GM19099 (cell line): ENCODE measurements around the gene TRPM1.
A peak's percentile ranks its signal among the peaks of the same experiment; 100 is the strongest.

Experiments
- POLR2A ChIP-seq: IDR thresholded peaks from 3 replicates; pipeline ENCODE4 v1.6.1; 2011; ENCODE audit warnings: low read depth; ENCODE audit not compliant: insufficient read length; ENCODE audit errors: extremely low read depth

The TRPM1 gene

GRCh38 chr15:31001702-31002101 lies 99.8 kb downstream of the TRPM1 start:
- no peak for TF ChIP-seq POLR2A

DNA sequence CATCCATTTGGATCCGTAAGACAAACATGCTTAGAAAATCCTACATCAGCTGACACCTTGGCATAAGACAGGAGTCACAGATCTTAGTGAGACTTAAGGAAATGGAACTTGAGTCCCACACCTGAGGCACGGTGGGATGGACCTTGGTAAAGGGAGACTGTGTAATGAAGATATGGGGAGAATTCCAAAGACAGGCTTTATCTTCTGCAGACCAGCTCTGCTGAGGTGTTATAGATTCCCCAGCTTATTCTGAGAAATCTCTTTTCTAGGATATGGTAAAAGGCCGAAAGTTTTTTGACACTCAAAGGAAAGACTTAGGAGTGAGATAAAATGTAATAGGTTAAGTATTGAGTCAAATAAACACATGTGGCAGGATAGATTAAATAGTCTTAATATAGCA lies 101.8 kb downstream of the TRPM1 start:
- TF ChIP-seq POLR2A, result no peak

GRCh38 chr15:30997270-30997669 lies 104.3 kb downstream of the TRPM1 start:
- no peak for TF ChIP-seq POLR2A

- TF ChIP-seq POLR2A, result no peak
Measured at GRCh38 chr15:30992249-30992864, 109.2 kb downstream of the TRPM1 start.

DNA sequence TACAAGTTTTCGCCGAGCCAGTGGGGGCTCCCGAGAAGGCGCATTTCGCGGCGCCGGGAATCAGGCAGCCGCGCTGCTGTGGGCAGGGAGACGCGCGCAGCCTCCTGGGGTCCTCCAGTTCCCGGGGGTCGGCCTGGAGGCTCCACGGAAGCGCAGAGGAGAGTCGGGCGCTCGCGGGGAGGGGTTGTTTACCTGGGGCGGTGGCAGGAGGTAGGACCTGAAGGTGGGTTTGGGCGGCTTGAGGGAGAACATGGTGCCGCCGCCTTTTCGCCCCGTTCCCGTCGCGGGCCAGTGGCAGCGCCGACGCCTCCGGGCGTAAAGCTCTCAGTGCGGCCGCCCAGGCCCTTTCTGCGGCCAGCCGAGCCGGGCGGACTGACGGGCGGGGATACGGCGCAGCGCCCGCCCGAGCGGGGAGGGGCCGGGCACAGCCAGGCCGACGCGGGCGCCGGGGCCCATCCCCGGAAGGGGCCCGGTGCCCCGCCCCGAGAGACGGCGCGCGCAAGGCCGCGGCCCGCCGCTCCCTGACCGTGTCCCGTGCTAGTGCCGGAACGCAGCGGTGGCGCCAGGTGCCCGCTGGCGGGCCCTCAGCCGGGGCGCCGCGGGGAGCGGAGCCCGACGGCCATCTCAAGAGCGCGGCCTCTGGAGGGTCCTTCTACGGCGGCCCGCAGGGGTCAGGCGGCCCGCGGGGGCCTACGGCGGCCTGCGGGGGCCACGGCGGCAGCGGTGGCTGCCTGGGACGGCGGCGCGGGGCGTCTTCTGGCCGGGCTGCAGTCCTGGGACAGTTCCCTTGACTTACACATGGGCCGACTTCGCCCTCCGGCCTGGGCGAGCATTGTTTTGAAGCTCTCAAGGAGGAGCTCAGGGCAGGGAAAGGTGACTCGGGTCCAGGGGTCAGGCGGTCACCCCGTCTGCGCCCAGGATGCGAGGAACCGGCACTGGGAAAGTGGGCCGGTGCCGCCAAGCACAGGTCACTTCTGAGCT lies 110.0 kb downstream of the TRPM1 start, which contains the start of gene MTMR10:
Gene MTMR10, minus strand, starts transcription at position 374 of the 981 bp plus-strand sequence. Its CDS starts 122 bp downstream, at position 252.
- peak; percentile 95 for TF ChIP-seq POLR2A

- no peak for TF ChIP-seq POLR2A
Measured at GRCh38 chr15:30990446-30991254, 110.9 kb downstream of the TRPM1 start.

DNA sequence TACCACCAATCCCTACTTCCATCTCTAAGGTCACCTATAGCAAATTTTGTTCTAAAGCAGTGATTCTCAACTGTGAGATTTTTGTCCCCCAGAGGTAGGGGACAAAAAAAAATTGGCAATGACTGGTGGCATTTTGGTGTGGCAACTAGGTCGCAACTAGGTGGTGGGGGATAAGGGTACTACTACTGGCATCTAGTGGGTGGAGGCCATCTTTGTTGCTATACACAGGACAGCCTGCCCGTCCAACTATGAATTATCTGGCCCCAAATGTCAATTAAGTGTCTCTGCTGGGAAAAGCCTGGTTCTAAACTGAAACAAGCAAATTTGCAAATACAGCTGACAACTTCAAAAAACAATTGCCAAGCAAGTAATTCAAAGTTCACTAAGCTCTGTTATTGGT lies 111.5 kb downstream of the TRPM1 start:
- TF ChIP-seq POLR2A, result no peak

GRCh38 chr15:30985081-30985531 lies 116.4 kb downstream of the TRPM1 start:
- TF ChIP-seq POLR2A, result no peak

DNA sequence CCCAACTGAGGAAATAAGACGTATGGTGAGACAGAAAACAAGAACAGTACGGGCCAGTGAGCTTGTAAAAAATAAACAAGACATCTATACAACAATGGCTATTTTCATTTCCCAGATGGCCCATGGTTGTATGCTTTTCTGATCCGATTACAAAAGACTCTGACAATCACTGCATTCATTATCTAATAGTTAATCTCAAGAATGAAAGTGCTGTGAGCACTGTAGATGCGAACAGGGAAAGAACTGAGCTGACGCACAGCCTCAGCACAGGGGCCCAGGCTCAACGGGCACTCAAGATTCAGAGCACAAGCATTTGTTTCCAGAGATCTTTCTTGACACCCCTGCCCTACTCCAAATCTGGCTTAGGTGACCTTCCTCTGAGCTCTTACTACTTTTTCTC lies 117.0 kb downstream of the TRPM1 start:
- TF ChIP-seq POLR2A, result no peak

GRCh38 chr15:30984118-30984517 lies 117.4 kb downstream of the TRPM1 start:
- no peak for TF ChIP-seq POLR2A

GRCh38 chr15:30979457-30979856 lies 122.1 kb downstream of the TRPM1 start:
- TF ChIP-seq POLR2A, result no peak

DNA sequence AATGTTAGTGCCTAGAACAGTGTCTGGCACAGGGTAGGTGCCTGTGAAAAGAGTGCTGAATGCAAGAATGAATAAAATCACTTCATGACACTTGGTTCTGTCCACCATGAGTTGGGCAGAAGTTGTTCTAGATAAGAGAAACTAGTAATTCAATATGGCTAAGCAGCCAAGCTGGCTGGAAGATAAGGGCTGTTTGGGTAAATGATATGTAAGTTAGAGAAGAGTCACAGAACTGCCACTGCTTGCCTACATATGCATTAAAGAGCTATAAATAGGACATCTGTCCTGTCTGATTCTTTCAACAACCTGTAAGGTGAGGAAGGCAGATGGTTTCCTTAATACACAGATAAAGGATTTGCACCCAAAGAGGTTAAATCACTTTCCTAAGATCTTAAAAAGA lies 123.2 kb downstream of the TRPM1 start:
- no peak for TF ChIP-seq POLR2A

GRCh38 chr15:30974112-30974511 lies 127.4 kb downstream of the TRPM1 start:
- TF ChIP-seq POLR2A, result no peak

- no peak for TF ChIP-seq POLR2A
Measured at GRCh38 chr15:30973379-30973778, 128.1 kb downstream of the TRPM1 start.

DNA sequence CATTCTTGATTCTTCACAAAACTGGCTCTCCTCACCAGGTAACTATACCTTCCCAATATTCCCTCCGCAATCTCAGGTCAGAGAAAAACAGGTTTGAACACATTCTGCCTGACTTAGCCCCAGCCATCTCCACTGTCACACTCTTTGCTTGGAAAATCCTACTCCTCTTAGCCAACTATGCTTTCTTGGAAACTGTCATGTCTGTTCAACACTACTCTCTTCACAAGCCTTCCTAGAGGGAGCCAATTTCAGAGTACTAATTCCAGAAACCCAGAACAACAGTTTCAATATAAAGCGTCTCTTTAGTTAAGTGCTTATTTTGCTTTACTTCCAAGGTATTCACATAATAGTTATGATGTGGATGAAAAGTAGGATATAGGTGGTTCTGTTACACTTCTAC lies 131.8 kb downstream of the TRPM1 start:
- no peak for TF ChIP-seq POLR2A
